H1 (cell line): ENCODE measurements around the gene SLC25A21. TPM values are rescaled to one million over a fixed set of nuclear protein-coding genes. Genes with fewer than 3 reads are reported as not detected.

ENCODE experiments used
- CTCF ChIA-PET: fragments of 300-600 bp; sonication (Branson Sonifier 250); formaldehyde crosslinking; loops from one replicate; lab custom pipeline; 2021; ENCODE audit not compliant: partially characterized antibody; lab: Charles Lee
- POLR2A ChIA-PET: fragments of 300-600 bp; sonication (Branson Sonifier 250); formaldehyde crosslinking; loops from one replicate; lab custom pipeline; 2021; ENCODE audit warnings: inconsistent platforms; ENCODE audit not compliant: partially characterized antibody; lab: Charles Lee
- DNase-seq, 2 experiments: peaks; one replicate each; pipeline versions ENCODE4 v3.0.0 to v3.0.0-alpha.2; 2010 to 2022; ENCODE audit warnings: low spot score in 2 of 2, low read depth in 1 of 2, mixed read lengths in 1 of 2
- FAIRE-seq: peaks from 2 replicates; lab custom pipeline; 2011; peaks lifted over from hg19 to GRCh38; lab: Jason Lieb, UNC
- H2AFZ ChIP-seq: 2 replicates; pipeline ENCODE4 v1.8.1; 2012; ENCODE audit warnings: low read length, inconsistent platforms
- H2AK5ac ChIP-seq: 2 replicates; pipeline ENCODE4 v1.6.1; 2013; ENCODE audit warnings: low read depth, low read length
- H2BK120ac ChIP-seq: replicated peaks from 2 replicates; pipeline ENCODE3; 2013; ENCODE audit warnings: low read depth, low read length, inconsistent platforms
- H2BK12ac ChIP-seq: 2 replicates; pipeline ENCODE4 v1.6.1; 2013; ENCODE audit warnings: low read depth, low read length
- H2BK15ac ChIP-seq: 2 replicates; pipeline ENCODE4 v1.6.1; 2013; ENCODE audit warnings: low read length
- H2BK20ac ChIP-seq: 2 replicates; pipeline ENCODE4 v1.6.1; 2013; ENCODE audit warnings: low read length
- H2BK5ac ChIP-seq: 2 replicates; pipeline ENCODE4 v1.6.1; 2013; ENCODE audit warnings: low read depth, low read length
- H3K14ac ChIP-seq: 2 replicates; pipeline ENCODE4 v1.6.1; 2013; ENCODE audit warnings: inconsistent platforms; ENCODE audit not compliant: insufficient read length
- H3K18ac ChIP-seq: 2 replicates; pipeline ENCODE4 v1.6.1; 2013; ENCODE audit warnings: low read length; ENCODE audit errors: extremely low read depth
- H3K23ac ChIP-seq: 2 replicates; pipeline ENCODE4 v1.6.1; 2013; ENCODE audit warnings: inconsistent platforms; ENCODE audit not compliant: insufficient read length
- H3K23me2 ChIP-seq: 2 replicates; pipeline ENCODE4 v1.6.1; 2013; ENCODE audit warnings: low read depth, low read length
- H3K27ac ChIP-seq: 2 replicates; pipeline ENCODE4 v1.6.1; 2011; ENCODE audit warnings: low read depth, low read length, inconsistent platforms
- H3K27me3 ChIP-seq, 4 experiments: replicated peaks in 1 of 4; 1 replicate in 1 of 4; 2 replicates in 3 of 4; pipeline versions ENCODE4 v1.6.1 to v1.8.1; 2011 to 2013; ENCODE audit warnings: low read length in 3 of 4, mild to moderate bottlenecking in 3 of 4, inconsistent platforms in 2 of 4, mixed read lengths in 2 of 4, moderate library complexity in 1 of 4; ENCODE audit not compliant: control insufficient read depth in 3 of 4, insufficient read depth in 3 of 4; ENCODE audit errors: extremely low read depth in 1 of 4
- H3K36me3 ChIP-seq, 4 experiments: 2 replicates each; pipeline versions ENCODE4 v1.6.1 to v1.8.1; 2011 to 2013; ENCODE audit warnings: mild to moderate bottlenecking in 4 of 4, low read length in 3 of 4, moderate library complexity in 2 of 4, control low read depth in 1 of 4, inconsistent platforms in 1 of 4; ENCODE audit not compliant: insufficient read depth in 4 of 4, control insufficient read depth in 2 of 4
- H3K4ac ChIP-seq: replicated peaks from 2 replicates; pipeline ENCODE3; 2013; ENCODE audit warnings: low read length, low read depth, mixed read lengths, inconsistent platforms; ENCODE audit not compliant: insufficient read length
- H3K4me1 ChIP-seq, 4 experiments: replicated peaks in 1 of 4; 1 replicate in 1 of 4; 2 replicates in 3 of 4; pipeline versions ENCODE4 v1.6.1 to v1.8.1; 2011 to 2013; ENCODE audit warnings: low read length in 3 of 4, inconsistent platforms in 2 of 4, mixed read lengths in 1 of 4; ENCODE audit not compliant: insufficient read depth in 4 of 4, control insufficient read depth in 3 of 4
- H3K4me2 ChIP-seq, 2 experiments: 2 replicates each; pipeline versions ENCODE4 v1.6.1 to v1.8.1; 2011 to 2013; ENCODE audit warnings: low read depth in 2 of 2, low read length in 2 of 2, control low read depth in 1 of 2, inconsistent platforms in 1 of 2, mild to moderate bottlenecking in 1 of 2; ENCODE audit not compliant: insufficient read depth in 1 of 2
- H3K4me3 ChIP-seq, 4 experiments: fragments of 200-600, 300-600 bp in 1 of 4; sonication (generic), shearing (Covaris generic), sonication (Bioruptor Twin) in 1 of 4; 2 replicates each; pipeline versions ENCODE4 v1.5.1 to v1.8.1; 2011 to 2016; ENCODE audit warnings: low read length in 4 of 4, low read depth in 3 of 4, control low read depth in 2 of 4, inconsistent platforms in 2 of 4, mild to moderate bottlenecking in 2 of 4, mixed read lengths in 1 of 4, moderate library complexity in 1 of 4; ENCODE audit not compliant: insufficient read depth in 2 of 4; ENCODE audit errors: extremely low read depth in 1 of 4
- H3K56ac ChIP-seq: replicated peaks from 2 replicates; pipeline ENCODE3; 2013; ENCODE audit warnings: low read depth, mild to moderate bottlenecking, mixed read lengths, low read length, inconsistent platforms; ENCODE audit not compliant: insufficient read length
- H3K79me1 ChIP-seq: 2 replicates; pipeline ENCODE4 v1.6.1; 2013; ENCODE audit warnings: low read depth, low read length, control low read depth
- H3K79me2 ChIP-seq, 2 experiments: 2 replicates each; pipeline versions ENCODE4 v1.6.1 to v1.8.1; 2012 to 2013; ENCODE audit warnings: low read length in 2 of 2, mild to moderate bottlenecking in 2 of 2, inconsistent platforms in 1 of 2; ENCODE audit not compliant: insufficient read depth in 2 of 2, control insufficient read depth in 1 of 2
- H3K9ac ChIP-seq, 4 experiments: replicated peaks in 1 of 4; 1 replicate in 1 of 4; 2 replicates in 3 of 4; pipeline versions ENCODE4 v1.6.1 to v1.8.1; 2011 to 2013; ENCODE audit warnings: low read depth in 3 of 4, low read length in 3 of 4, control low read depth in 2 of 4, mild to moderate bottlenecking in 2 of 4, moderate library complexity in 2 of 4, inconsistent platforms in 1 of 4; ENCODE audit errors: extremely low read depth in 1 of 4
- H3K9me3 ChIP-seq, 2 experiments: 2 replicates each; pipeline versions ENCODE4 v1.6.1 to v1.8.1; 2012 to 2013; ENCODE audit warnings: mild to moderate bottlenecking in 2 of 2, moderate library complexity in 2 of 2, control low read depth in 1 of 2, inconsistent platforms in 1 of 2, low read depth in 1 of 2, low read length in 1 of 2, mixed read lengths in 1 of 2; ENCODE audit not compliant: insufficient read depth in 2 of 2
- H4K20me1 ChIP-seq, 2 experiments: replicated peaks in 1 of 2; 2 replicates each; pipeline versions ENCODE3 to v1.8.1; 2011 to 2013; ENCODE audit warnings: inconsistent platforms in 2 of 2, low read length in 2 of 2, mild to moderate bottlenecking in 1 of 2; ENCODE audit not compliant: insufficient read depth in 2 of 2, control insufficient read depth in 1 of 2
- H4K5ac ChIP-seq: 2 replicates; pipeline ENCODE4 v1.6.1; 2013; ENCODE audit warnings: low read length, low read depth, mixed read lengths, inconsistent platforms; ENCODE audit not compliant: insufficient read length
- H4K8ac ChIP-seq: 2 replicates; pipeline ENCODE4 v1.8.0; 2013; ENCODE audit warnings: mild to moderate bottlenecking, moderate library complexity, low read length, inconsistent platforms; ENCODE audit not compliant: insufficient read depth; ENCODE audit errors: extremely low read depth
- H4K91ac ChIP-seq: replicated peaks from 2 replicates; pipeline ENCODE3; 2013; ENCODE audit warnings: low read length, mixed read lengths, inconsistent platforms; ENCODE audit not compliant: insufficient read length
- ASH2L ChIP-seq: fragments of 200-600, 300-600 bp; sonication (generic); IDR thresholded peaks from one replicate; pipeline ENCODE4 v1.7.1; 2017; ENCODE audit warnings: low read length
- ATF3 ChIP-seq: IDR thresholded peaks from 2 replicates; pipeline ENCODE4 v1.6.1; 2011; ENCODE audit warnings: low read depth, mild to moderate bottlenecking, low read length; ENCODE audit not compliant: insufficient read depth
- BACH1 ChIP-seq: IDR thresholded peaks from 2 replicates; pipeline ENCODE4 v1.6.1; 2012; ENCODE audit warnings: low read length, improper control_type of control experiment
- HDAC6 ChIP-seq: IDR thresholded peaks from one replicate; pipeline ENCODE4 v1.7.1; 2012; ENCODE audit warnings: low read depth, mild to moderate bottlenecking, inconsistent platforms, low read length, moderate library complexity
- KDM5A ChIP-seq: fragments of 200-600 bp; IDR thresholded peaks from 2 replicates; pipeline ENCODE4 v1.7.1; 2012; ENCODE audit warnings: mild to moderate bottlenecking, low read length, inconsistent platforms, mixed read lengths
- POLR2AphosphoS5 ChIP-seq: IDR thresholded peaks from 2 replicates; pipeline ENCODE4 v1.6.1; 2011; ENCODE audit warnings: low read depth, low read length
- RXRA ChIP-seq: IDR thresholded peaks from 2 replicates; pipeline ENCODE4 v1.6.1; 2011; ENCODE audit warnings: low read depth, mild to moderate bottlenecking, low read length, moderate library complexity; ENCODE audit not compliant: insufficient read depth
- SIRT6 ChIP-seq: IDR thresholded peaks from one replicate; pipeline ENCODE4 v1.7.1; 2012; ENCODE audit warnings: low read length, inconsistent platforms
- YY1 ChIP-seq: IDR thresholded peaks from 2 replicates; pipeline ENCODE4 v1.6.1; 2011; ENCODE audit warnings: low read depth, mild to moderate bottlenecking, low read length
- WGBS, 2 experiments: shearing (Covaris generic) in 1 of 2; methylation state at CpG; one replicate each; pipeline versions ENCODE4 v1.1.6 to v1.1.7; 2013 to 2015; ENCODE audit warnings: low lambda C conversion rate in 2 of 2, mixed read lengths in 2 of 2, inconsistent platforms in 1 of 2, low coverage in 1 of 2, missing lambda C conversion rate in 1 of 2; ENCODE audit not compliant: insufficient replicate concordance in 2 of 2, insufficient coverage in 1 of 2, insufficient read length in 1 of 2; ENCODE audit errors: extremely low coverage in 1 of 2, missing lambda C conversion rate in 1 of 2; 5-methylcytosine and 5-hydroxymethylcytosine counted together
- polyA plus RNA-seq, 7 experiments: library from polyadenylated mRNA; depleted of rRNA in 3 of 7; stranded (reverse) in 5 of 7; unstranded in 2 of 7; fragments of >200 nt in 5 of 7; fragments of 200-250 nt in 2 of 7; gene quantifications; 1 replicate in 5 of 7; 2 replicates in 1 of 7; 4 replicates in 1 of 7; pipeline versions ENCODE4 v1.2.1 to v1.2.3, GENCODE V29; 2011 to 2013; ENCODE audit warnings: missing spikeins in 2 of 7, mixed read lengths in 2 of 7
- total RNA-seq: library from RNA; stranded (reverse); fragmentation: NEBNext Ultra II Directional; extraction: Animal tissue kit (Norgen Biotek cat#: 25700); gene quantifications from 2 replicates; pipeline ENCODE4 v1.2.1, GENCODE V29; 2021

Gene SLC25A21
- total and polyA plus RNA-seq, 2 of the 8 experiments (the other 6 are each of a cell fraction or from before 2014, with no cell fraction given): 6.9 to 15.7 TPM

DNA sequence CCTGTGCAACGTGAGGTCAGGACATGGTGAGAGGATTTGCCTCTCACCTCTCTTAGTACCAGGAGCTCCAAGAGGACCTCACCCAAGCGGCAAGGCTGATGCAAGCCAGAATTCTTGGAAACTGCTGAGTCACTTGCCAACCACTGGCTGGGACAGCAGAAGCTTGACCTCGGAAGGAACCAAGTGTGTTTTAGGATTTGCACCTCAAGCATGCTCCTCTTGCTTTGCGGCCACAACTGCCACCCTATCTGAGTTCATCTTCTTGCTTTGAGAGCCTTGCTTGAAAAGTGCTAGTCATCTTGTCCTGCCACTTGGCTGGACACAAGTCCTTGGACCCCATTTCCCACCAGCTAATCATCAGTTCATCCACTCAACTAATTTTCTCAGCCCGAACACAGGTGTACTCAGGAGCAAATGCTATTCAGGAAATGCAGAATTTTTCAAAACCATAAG lies 195.8 kb downstream of the SLC25A21 start:
- Histone ChIP-seq H3K23me2 (no peaks in the 10 kb centered on the region), H3K56ac (no peak overlapping the region), H3K4me1 (peaks cover 0 to 4% (median 0%) of the 10 kb centered on the region in 4 experiments; a peak in 1 of 7 replicates), H3K4me3 (no peak overlapping the region), H2BK20ac (no peak overlapping the region), H3K79me1 (no peaks in the 10 kb centered on the region), H3K79me2 (no peaks in the 10 kb centered on the region), H3K18ac (no peak overlapping the region), H4K5ac (no peak overlapping the region), H2BK15ac (no peak overlapping the region), H3K4me2 (no peak overlapping the region), H4K91ac (no peak overlapping the region), H3K9ac (no peak overlapping the region), H2AK5ac (no peak overlapping the region), H2BK5ac (0 out of 2 replicates have a peak overlapping the region, but pooled peaks have one; percentile 80), H2BK12ac (no peak overlapping the region; the same call in 1 of the 2 replicates), H4K20me1 (no peaks in the 10 kb centered on the region), H2BK120ac (no peak overlapping the region), H4K8ac (no peak overlapping the region), H3K4ac (no peak overlapping the region), H3K9me3 (no peaks in the 10 kb centered on the region), H2AFZ (no peak overlapping the region), H3K27ac (peak overlapping the region; percentile 43; the same call in 1 of the 2 replicates), H3K23ac (no peak overlapping the region), H3K27me3 (no peaks in the 10 kb centered on the region), H3K14ac (no peak overlapping the region), H3K36me3 (no peaks in the 10 kb centered on the region)
- FAIRE-seq (no peak), DNase-seq (no peak)
- CTCF ChIA-PET: interaction anchor here (0.6 kb wide), 1 partner anchor 27 kb away, joined by 3 read pairs; no protein-coding TSS in a partner anchor
- TF ChIP-seq SIRT6 (no peak), RXRA (no peak), ASH2L (no peak), HDAC6 (no peak), KDM5A (no peak), BACH1 (peak; percentile 60), POLR2AphosphoS5 (no peak), ATF3 (no peak), YY1 (no peak)
- WGBS, 2 experiments: 85% methylated on average over 5 of the region's 5 CpGs; no CpG with 5 or more reads in 1 of the 2 experiments
- POLR2A ChIA-PET: no interaction called here
